ENCODE results near the gene STRN4.

STRN4 gene

DNA sequence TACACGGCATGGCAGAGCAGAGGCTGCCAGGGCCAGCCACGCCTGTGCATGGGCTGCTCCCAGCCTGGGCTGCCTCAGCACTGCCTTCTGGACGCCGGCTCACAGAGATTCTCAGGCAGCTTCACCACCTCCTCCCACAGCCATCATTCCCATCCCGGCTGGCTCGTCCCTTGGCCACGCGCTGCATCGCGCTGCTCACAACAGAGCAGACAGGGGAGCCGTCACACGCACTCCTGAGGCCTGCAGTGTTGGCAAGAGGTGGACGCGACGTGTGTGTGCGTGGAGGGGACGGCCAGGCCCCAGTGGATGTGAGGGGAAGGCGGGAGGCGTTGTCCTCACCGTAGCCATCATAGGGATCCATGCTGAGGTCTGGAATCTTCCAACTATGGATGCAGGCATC, 21.8 kb downstream of the STRN4 start:
- H3K9me3 ChIP-seq (ENCODE audit: control insufficient read depth, low read length), result no peaks in the 10 kb centered on the region
- WGBS, 2 experiments (ENCODE audit: insufficient coverage in 2 of 2), result 96 to 97% methylated on average over 13 to 20 of the region's 20 CpGs
- H3K36me3 ChIP-seq (ENCODE audit: control insufficient read depth, insufficient read depth, low read length), result peaks cover 97% of the 10 kb centered on the region
- no peak overlapping the region for H3K27ac ChIP-seq (ENCODE audit: low read depth, low read length, severe bottlenecking)
- H3K4me1 ChIP-seq (ENCODE audit: control insufficient read depth, insufficient read depth, low read length, poor library complexity, severe bottlenecking), result peaks cover 34% of the 10 kb centered on the region
- H3K4me3 ChIP-seq (ENCODE audit: extremely low read depth, insufficient read depth, low read length, poor library complexity, severe bottlenecking), result no peak overlapping the region

DNA sequence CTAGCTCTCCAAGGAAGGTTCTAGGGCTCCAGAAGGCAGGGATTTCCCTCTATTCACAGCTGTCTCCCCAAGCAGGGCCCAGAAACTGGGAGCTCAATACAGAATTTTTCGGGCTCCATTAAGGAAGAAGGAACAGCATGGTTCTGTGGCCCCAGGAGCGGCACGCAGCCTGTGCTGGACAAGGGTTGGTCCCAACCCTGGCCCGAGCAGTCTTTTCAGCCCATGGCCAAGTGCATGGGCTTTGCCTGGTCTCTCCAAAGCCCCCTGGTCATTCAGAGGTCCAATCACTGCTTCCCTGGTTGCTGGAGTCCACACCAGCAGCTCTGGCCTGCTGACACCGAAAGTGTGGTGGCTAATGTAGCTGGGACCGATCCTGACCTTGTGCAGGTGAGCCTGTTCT, 22.8 kb downstream of the STRN4 start:
- peaks cover 91% of the 10 kb centered on the region for H3K36me3 ChIP-seq (ENCODE audit: control insufficient read depth, insufficient read depth, low read length)
- 97% methylated on average over 6 of the region's 6 CpGs for WGBS, 2 experiments (ENCODE audit: insufficient coverage in 2 of 2)

DNA sequence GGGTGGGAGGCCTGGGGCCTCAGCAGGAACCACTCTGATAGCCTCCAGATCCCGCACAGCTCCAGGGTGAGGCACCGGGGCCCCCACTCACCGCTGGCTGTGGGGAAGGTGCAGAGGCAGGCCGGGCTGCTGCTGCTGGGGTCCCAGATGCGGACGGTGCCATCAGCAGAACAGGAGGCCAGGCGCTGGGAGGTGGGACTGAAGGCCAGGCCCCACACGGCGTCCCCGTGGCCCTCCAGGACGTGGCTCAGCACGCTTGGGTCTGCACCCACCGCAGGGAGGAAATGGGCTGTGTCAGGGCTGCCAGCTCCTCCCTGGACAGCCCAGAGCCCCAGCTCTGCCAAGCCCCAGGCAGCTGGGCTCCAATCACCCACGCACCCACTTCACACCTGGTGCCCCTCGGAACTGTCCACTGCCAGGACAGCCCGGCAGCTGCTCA, 23.2 kb downstream of the STRN4 start:
- no peak overlapping the region for H3K4me3 ChIP-seq (ENCODE audit: extremely low read depth, insufficient read depth, low read length, poor library complexity, severe bottlenecking)
- WGBS, 2 experiments (ENCODE audit: insufficient coverage in 2 of 2), result 97 to 100% methylated on average over 16 of the region's 16 CpGs

More for the DNA sequence above, 22.8 kb downstream of the STRN4 start:
- H3K9me3 ChIP-seq (ENCODE audit: control insufficient read depth, low read length), result no peaks in the 10 kb centered on the region
- no peak overlapping the region for H3K27ac ChIP-seq (ENCODE audit: low read depth, low read length, severe bottlenecking)
- H3K4me3 ChIP-seq (ENCODE audit: extremely low read depth, insufficient read depth, low read length, poor library complexity, severe bottlenecking), result no peak overlapping the region
- H3K4me1 ChIP-seq (ENCODE audit: control insufficient read depth, insufficient read depth, low read length, poor library complexity, severe bottlenecking), result peaks cover 34% of the 10 kb centered on the region

DNA sequence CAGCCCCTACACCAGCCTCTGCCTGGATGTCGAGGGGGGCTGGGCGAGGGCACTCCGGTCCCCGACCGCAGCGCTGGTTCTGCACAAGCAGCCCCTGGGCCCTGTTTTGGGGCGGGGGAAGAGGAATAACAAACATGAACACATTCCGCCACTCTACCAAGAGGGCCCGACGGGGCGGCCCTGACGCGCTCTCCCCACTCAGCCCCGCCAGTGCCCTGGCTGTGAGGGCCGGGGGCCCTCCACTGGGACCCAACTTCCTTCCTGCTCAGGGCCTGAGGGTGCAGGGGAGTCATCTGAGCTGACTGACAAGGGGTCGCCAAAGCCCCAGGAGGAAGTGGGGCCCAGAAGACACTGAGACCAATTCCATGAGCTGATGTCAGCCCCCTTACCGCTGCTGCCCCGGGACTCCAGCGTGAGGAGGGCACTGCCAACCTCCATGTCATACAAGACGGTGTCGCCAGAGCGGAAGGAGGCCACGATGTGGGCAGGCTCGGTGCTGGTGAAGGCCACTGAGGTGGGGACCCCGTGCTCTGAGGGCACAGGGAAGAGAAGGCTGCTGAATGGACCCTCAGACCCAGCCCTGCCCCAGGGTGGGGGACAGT, 23.7 kb downstream of the STRN4 start:
- WGBS, 2 experiments (ENCODE audit: insufficient coverage in 2 of 2), result 95 to 96% methylated on average over 20 to 22 of the region's 25 CpGs
- Histone ChIP-seq H3K4me3 (ENCODE audit: extremely low read depth, insufficient read depth, low read length, poor library complexity, severe bottlenecking) (no peak overlapping the region), H3K4me1 (ENCODE audit: control insufficient read depth, insufficient read depth, low read length, poor library complexity, severe bottlenecking) (peaks cover 24% of the 10 kb centered on the region), H3K9me3 (ENCODE audit: control insufficient read depth, low read length) (no peaks in the 10 kb centered on the region), H3K36me3 (ENCODE audit: control insufficient read depth, insufficient read depth, low read length) (peaks cover 82% of the 10 kb centered on the region), H3K27ac (ENCODE audit: low read depth, low read length, severe bottlenecking) (no peak overlapping the region)

More for the DNA sequence above, 23.2 kb downstream of the STRN4 start:
- Histone ChIP-seq H3K36me3 (ENCODE audit: control insufficient read depth, insufficient read depth, low read length) (peaks cover 87% of the 10 kb centered on the region), H3K4me1 (ENCODE audit: control insufficient read depth, insufficient read depth, low read length, poor library complexity, severe bottlenecking) (peaks cover 29% of the 10 kb centered on the region), H3K9me3 (ENCODE audit: control insufficient read depth, low read length) (no peaks in the 10 kb centered on the region), H3K27ac (ENCODE audit: low read depth, low read length, severe bottlenecking) (no peak overlapping the region)

DNA sequence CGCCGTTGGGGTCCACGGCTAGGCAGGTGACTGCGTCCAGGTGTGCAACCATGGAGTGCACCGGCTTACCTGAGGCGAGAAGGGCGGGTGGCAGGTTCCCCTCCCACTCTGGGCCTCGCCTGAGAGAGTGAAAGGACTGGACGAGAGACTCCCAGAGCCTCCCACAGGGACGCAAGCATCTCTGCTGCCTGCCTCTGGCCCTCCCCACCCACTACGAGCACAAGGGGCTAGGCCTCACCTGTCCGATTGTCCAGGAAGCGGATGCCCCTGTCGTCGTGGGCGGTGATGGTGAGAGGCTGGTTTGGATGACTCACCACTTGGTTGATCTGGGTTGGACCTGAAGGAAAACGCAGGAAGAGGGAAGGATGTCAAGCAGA, 24.3 kb downstream of the STRN4 start:
- peaks cover 76% of the 10 kb centered on the region for H3K36me3 ChIP-seq (ENCODE audit: control insufficient read depth, insufficient read depth, low read length)
- H3K4me3 ChIP-seq (ENCODE audit: extremely low read depth, insufficient read depth, low read length, poor library complexity, severe bottlenecking), result no peak overlapping the region
- WGBS, 2 experiments (ENCODE audit: insufficient coverage in 2 of 2), result 96 to 97% methylated on average over 15 to 17 of the region's 17 CpGs
- peaks cover 19% of the 10 kb centered on the region for H3K4me1 ChIP-seq (ENCODE audit: control insufficient read depth, insufficient read depth, low read length, poor library complexity, severe bottlenecking)
- H3K27ac ChIP-seq (ENCODE audit: low read depth, low read length, severe bottlenecking), result no peak overlapping the region
- H3K9me3 ChIP-seq (ENCODE audit: control insufficient read depth, low read length), result no peaks in the 10 kb centered on the region

DNA sequence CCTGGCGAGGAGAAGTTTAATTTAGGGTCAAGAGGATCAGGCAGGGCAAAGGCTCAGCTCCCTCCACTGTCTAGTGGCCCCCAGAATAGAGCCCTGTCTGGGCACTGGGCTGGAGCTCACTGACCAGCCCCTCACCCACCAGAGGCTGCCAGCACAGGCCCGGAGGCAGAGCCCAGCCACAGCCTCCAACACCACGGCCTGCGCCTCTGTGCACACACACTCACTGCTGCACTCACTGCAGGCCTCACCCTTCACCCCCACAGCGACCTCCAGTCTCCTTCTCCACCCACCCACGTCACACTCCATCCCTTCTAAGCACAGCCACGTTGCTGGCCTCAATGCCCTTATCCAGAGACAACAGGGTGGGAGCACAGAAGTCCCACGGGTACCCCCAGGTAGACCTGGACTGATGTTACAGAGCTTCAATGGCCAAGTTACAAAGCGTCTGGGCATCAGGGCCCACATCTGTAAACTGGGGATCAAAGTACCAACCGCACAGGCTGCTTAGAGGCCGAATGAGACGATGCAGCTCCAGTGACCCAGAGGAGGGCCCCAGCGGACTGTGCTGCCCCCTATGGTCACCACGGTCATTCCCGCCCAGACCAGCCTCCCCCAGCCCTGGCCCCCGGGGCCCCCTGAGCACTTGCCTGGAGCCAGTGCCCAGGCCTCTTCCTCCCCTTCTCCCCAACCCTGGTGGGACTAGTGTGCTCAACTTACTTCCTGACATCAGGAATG, 24.8 kb downstream of the STRN4 start:
- H3K27ac ChIP-seq (ENCODE audit: low read depth, low read length, severe bottlenecking), result no peak overlapping the region
- H3K36me3 ChIP-seq (ENCODE audit: control insufficient read depth, insufficient read depth, low read length), result peaks cover 71% of the 10 kb centered on the region
- 90 to 91% methylated on average over 12 to 16 of the region's 16 CpGs for WGBS, 2 experiments (ENCODE audit: insufficient coverage in 2 of 2)
- H3K4me1 ChIP-seq (ENCODE audit: control insufficient read depth, insufficient read depth, low read length, poor library complexity, severe bottlenecking), result peaks cover 16% of the 10 kb centered on the region
- no peak overlapping the region for H3K4me3 ChIP-seq (ENCODE audit: extremely low read depth, insufficient read depth, low read length, poor library complexity, severe bottlenecking)
- H3K9me3 ChIP-seq (ENCODE audit: control insufficient read depth, low read length), result no peaks in the 10 kb centered on the region

DNA sequence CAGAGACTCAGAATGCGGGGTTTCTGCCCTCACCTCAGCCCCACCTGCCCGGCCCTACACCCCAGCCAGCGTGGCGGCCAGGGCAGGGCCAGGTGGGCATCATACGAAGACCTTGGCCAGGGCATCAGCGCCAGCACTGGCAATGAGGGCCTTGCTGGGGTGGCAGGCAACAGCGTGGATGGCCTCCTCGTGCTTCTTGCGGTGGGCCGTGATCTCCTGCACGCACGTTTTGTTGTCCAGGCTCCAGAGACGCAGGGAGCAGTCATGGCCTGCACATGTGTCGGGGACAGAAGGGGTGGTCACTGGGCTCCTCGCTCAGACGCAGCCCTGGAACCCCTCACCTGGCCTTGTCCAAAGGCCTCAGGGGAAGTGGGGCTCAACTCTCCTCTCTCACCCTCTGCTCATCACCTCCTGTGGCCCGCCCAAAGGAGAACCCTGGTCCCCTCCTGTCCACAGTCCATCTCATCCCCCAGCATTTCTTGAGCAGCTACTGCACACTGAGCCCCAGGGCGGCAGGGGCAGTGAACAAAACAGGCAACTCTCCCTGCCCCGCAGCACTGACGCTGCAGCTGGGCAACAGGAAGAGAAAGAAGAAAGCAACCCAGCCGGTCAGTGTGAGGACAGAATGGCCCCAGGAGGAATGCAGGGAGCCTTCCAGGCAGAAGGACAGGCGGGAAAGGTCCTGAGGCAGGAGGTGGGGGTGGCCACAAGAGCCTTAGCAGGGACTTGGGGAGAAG, 25.6 kb downstream of the STRN4 start:
- 95 to 97% methylated on average over 19 to 22 of the region's 22 CpGs for WGBS, 2 experiments (ENCODE audit: insufficient coverage in 2 of 2)
- H3K4me1 ChIP-seq (ENCODE audit: control insufficient read depth, insufficient read depth, low read length, poor library complexity, severe bottlenecking), result peaks cover 15% of the 10 kb centered on the region
- H3K4me3 ChIP-seq (ENCODE audit: extremely low read depth, insufficient read depth, low read length, poor library complexity, severe bottlenecking), result no peak overlapping the region
- H3K36me3 ChIP-seq (ENCODE audit: control insufficient read depth, insufficient read depth, low read length), result peaks cover 63% of the 10 kb centered on the region
- H3K9me3 ChIP-seq (ENCODE audit: control insufficient read depth, low read length), result no peaks in the 10 kb centered on the region
- H3K27ac ChIP-seq (ENCODE audit: low read depth, low read length, severe bottlenecking), result no peak overlapping the region

DNA sequence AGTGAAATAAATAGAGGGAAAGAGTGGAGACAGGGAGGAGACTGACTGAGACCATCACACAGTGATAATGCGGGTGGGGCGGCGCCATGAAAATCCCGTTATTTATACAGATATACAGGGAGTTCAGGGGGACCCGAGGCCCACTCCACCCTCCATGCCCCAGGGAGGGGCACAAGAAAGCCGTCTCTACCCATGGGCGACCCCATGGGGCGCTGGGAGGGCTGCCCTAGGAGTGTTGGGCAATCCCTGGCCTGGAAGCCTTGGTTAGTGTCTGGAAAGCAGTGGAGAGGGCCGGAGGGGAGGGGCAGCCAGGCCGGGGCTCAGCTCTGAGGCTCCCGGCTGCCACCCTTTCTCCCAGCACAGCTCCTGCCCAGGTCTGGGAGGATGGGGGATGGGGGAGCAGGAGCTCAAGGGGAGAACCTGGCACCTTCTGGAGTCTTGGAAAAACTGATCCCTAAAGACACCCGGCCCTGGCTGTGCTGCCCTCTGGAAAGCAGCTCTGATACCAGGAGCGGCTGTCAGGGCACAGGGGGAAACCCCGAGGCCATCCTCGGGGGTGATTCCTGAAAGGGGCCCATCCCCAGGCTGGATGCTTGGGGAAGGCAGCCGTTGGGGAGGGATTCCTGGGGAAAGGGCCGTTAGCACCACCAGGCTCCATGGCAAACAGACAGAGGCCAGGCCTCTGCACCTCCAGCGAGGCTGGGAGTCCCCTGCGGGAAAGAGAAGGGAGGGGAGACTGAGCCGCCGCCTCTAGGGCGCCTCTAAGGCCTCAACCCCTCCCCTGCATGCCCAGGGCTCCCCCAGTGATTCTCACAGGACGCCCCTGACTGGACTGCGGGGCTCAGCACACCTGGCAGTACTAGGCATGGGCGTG, 26.4 kb downstream of the STRN4 start:
- no peak overlapping the region for H3K27ac ChIP-seq (ENCODE audit: low read depth, low read length, severe bottlenecking)
- WGBS, 2 experiments (ENCODE audit: insufficient coverage in 2 of 2), result 94 to 96% methylated on average over 17 to 19 of the region's 25 CpGs
- peaks cover 13% of the 10 kb centered on the region for H3K4me1 ChIP-seq (ENCODE audit: control insufficient read depth, insufficient read depth, low read length, poor library complexity, severe bottlenecking)
- peaks cover 55% of the 10 kb centered on the region for H3K36me3 ChIP-seq (ENCODE audit: control insufficient read depth, insufficient read depth, low read length)
- H3K9me3 ChIP-seq (ENCODE audit: control insufficient read depth, low read length), result no peaks in the 10 kb centered on the region
- H3K4me3 ChIP-seq (ENCODE audit: extremely low read depth, insufficient read depth, low read length, poor library complexity, severe bottlenecking), result no peak overlapping the region

DNA sequence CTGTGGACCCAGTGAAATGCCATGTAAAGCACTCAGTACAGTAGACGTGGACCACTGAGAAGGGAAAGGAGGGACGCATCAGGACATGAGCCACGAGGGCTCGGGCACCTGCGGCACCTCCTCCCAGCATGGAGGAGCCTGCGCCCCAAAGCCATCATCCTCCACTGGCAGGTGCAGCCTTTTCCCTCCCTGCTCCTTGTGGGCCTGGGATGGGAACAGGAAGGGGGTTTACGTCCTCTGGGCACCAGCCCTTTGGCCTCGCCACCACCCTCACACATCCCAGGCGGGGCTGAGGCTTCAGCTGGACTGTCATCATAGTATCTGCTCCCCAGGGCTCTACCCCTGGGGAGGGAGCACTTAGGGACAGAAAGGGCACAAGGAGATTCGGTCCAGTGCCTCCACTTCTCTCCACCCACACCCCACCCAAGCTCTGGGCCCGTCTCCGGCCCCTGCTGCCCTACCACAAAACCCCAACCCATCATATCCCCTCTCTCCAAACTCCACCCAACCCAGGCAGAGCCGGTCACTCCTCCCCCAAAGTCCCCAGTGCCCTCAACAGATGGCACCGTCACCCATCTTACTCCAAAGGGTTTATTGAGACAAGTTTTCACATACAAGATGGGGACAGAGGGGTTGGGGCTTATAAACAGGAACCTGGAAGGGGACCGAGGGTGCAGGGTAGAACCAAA, 27.2 kb downstream of the STRN4 start:
- H3K4me3 ChIP-seq (ENCODE audit: extremely low read depth, insufficient read depth, low read length, poor library complexity, severe bottlenecking), result no peak overlapping the region
- no peak overlapping the region for H3K27ac ChIP-seq (ENCODE audit: low read depth, low read length, severe bottlenecking)
- peaks cover 47% of the 10 kb centered on the region for H3K36me3 ChIP-seq (ENCODE audit: control insufficient read depth, insufficient read depth, low read length)
- H3K4me1 ChIP-seq (ENCODE audit: control insufficient read depth, insufficient read depth, low read length, poor library complexity, severe bottlenecking), result peaks cover 18% of the 10 kb centered on the region
- WGBS, 2 experiments (ENCODE audit: insufficient coverage in 2 of 2), result 88 to 95% methylated on average over 9 to 10 of the region's 15 CpGs
- no peaks in the 10 kb centered on the region for H3K9me3 ChIP-seq (ENCODE audit: control insufficient read depth, low read length)

Measured in mesodermal cell (in vitro differentiated cells).